HAP-1 (cell line): ENCODE measurements around the gene SREBF2.

Experiments
- DNase-seq, 2 experiments: peaks; one replicate each; pipeline ENCODE4 v3.0.0-alpha.2; 2016 to 2020; ENCODE audit warnings: low spot score in 2 of 2
- H3K27me3 ChIP-seq: fragments of 250-450 bp; sonication (Bioruptor Pico); 2 replicates; pipeline ENCODE4 v1.5.1; 2020; ENCODE audit warnings: low read depth, mild to moderate bottlenecking, moderate library complexity
- H3K36me3 ChIP-seq: fragments of 250-450 bp; sonication (Bioruptor Pico); replicated peaks from 2 replicates; pipeline ENCODE4 v1.5.1; 2020; ENCODE audit warnings: mild to moderate bottlenecking
- H3K4me1 ChIP-seq: fragments of 250-450 bp; sonication (Bioruptor Pico); 2 replicates; pipeline ENCODE4 v1.5.1; 2020; ENCODE audit warnings: mild to moderate bottlenecking
- H3K4me3 ChIP-seq: fragments of 250-450 bp; sonication (Bioruptor Pico); 2 replicates; pipeline ENCODE4 v1.5.1; 2020; ENCODE audit warnings: mild to moderate bottlenecking, moderate library complexity
- H3K9me3 ChIP-seq: fragments of 250-450 bp; sonication (Bioruptor Pico); 2 replicates; pipeline ENCODE4 v1.5.1; 2020; ENCODE audit warnings: mild to moderate bottlenecking, moderate library complexity
- in situ Hi-C: fragments of 300-500 bp; cut with MboI; formaldehyde crosslinking; loops from 3 replicates; pipeline ENCODE4 v1.14.3; 2020; ENCODE audit warnings: low sequenced_read_pairs, inconsistent platforms, mixed read lengths

Gene SREBF2

DNA sequence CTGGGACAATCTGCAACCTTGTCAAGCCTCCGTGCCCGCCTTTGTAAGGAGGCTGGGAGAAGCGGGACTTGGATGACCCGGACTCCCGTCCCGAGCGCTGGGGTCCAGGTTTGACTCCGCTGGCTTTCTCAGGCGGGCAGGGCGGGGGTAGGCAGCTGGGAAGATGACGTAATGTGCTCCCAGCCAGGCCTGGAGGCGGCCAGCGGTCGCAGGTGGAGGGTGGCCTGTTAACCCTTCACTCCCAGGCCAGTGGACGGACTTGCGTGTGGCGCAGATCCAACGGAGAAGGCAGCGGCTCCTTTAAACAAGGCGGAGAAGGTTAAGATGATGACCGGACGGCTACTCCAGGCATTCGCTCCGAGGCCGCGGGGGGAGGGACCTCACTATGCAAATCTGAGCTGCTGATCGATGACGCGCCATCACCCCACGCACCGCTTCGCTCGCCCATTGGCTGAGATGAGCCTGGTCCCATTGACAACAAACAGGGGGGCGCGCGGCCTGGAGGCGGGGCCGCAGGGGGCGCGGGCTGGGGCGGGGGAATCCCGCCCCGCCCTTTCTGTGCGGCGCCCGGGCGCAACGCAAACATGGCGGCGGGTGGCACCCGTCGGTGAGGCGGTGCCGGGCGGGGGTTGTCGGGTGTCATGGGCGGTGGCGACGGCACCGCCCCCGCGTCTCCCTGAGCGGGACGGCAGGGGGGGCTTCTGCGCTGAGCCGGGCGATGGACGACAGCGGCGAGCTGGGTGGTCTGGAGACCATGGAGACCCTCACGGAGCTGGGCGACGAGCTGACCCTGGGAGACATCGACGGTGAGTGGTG is at the start of gene SREBF2:
Gene SREBF2, plus strand, starts transcription at position 553 of the 816 bp plus-strand sequence. Its CDS starts 166 bp downstream, at position 719.
- H3K9me3 ChIP-seq, result no peaks in the 10 kb centered on the region
- H3K4me1 ChIP-seq, result peaks cover 10% of the 10 kb centered on the region
- peak within 1 kb of the TSS; percentile 77 for H3K4me3 ChIP-seq
- in situ Hi-C loops, result no loop called here
- peak; percentile 98 to 100 for DNase-seq
- H3K36me3 ChIP-seq, result peaks cover 32% of the 10 kb centered on the region
- H3K27me3 ChIP-seq, result no peaks in the 10 kb centered on the region

DNA sequence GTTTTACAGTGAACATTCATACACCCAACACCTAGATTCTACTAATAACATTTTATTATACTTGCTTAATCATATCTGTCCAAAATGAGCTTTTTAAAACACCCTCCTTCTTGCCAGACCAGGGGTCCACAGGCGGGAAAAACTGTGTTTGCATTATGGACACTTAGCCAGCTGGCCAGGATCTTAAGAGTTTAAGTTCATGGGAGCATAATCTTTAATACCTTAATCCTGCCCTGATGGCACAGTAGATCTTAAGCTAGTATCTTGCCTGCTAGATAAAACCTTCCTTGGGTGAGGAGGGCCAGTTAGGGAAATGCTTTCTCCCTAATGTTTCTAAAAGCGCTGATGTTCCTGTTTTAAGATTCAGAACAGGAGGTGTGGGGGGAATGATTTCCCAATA is 45.6 kb upstream of the SREBF2 start:
- no peak for DNase-seq
- H3K9me3 ChIP-seq, result no peaks in the 10 kb centered on the region
- in situ Hi-C loops, result no loop called here
- no peak overlapping the region for H3K4me3 ChIP-seq
- no peaks in the 10 kb centered on the region for H3K36me3 ChIP-seq
- H3K4me1 ChIP-seq, result no peaks in the 10 kb centered on the region
- no peaks in the 10 kb centered on the region for H3K27me3 ChIP-seq

DNA sequence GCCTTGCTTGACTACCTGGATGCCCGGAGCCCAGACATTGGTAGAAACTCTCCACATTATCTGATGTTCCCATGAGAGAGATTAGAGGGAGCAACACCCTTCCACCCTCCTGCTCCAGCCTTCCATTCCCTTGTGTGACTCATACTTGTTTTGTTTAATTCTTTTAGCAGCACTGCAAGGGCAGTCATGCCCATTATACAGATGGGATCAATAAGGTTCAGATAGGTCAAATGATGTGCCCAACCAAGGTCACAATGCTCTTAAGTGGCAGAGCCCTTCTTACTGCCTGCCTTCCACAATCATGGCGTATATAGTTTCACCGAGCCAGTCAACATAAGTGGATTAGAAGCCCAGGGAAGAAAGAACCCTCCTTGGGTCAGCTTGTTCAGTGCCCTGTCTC is 39.0 kb upstream of the SREBF2 start:
- no peak for DNase-seq
- Histone ChIP-seq H3K4me3 (no peak overlapping the region), H3K9me3 (no peaks in the 10 kb centered on the region), H3K27me3 (no peaks in the 10 kb centered on the region), H3K4me1 (no peaks in the 10 kb centered on the region), H3K36me3 (no peaks in the 10 kb centered on the region)
- in situ Hi-C loops, result no loop called here

DNA sequence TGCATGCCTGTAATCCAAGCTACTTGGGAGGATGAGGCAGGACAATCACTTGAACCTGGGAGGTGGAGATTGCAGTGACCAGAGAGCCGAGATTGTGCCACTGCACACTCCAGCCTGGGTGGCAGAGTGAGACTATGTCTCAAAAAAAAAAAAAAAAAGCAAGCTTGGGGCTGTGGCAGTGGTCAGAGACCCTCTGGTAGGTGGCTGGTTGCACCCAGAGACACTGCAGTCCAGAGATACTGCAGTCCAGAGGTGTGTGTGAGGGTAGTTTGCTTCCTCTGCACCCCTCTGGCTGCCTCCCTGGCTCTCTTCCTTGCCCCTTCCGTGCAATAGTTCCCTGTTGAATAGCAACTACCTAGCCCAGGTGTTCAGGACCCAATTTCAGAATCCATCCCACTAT is 34.2 kb upstream of the SREBF2 start:
- no peaks in the 10 kb centered on the region for H3K9me3 ChIP-seq
- H3K36me3 ChIP-seq, result no peaks in the 10 kb centered on the region
- no peak for DNase-seq
- peaks cover 17% of the 10 kb centered on the region for H3K4me1 ChIP-seq
- H3K27me3 ChIP-seq, result no peaks in the 10 kb centered on the region
- in situ Hi-C loops, result no loop called here
- no peak overlapping the region for H3K4me3 ChIP-seq

DNA sequence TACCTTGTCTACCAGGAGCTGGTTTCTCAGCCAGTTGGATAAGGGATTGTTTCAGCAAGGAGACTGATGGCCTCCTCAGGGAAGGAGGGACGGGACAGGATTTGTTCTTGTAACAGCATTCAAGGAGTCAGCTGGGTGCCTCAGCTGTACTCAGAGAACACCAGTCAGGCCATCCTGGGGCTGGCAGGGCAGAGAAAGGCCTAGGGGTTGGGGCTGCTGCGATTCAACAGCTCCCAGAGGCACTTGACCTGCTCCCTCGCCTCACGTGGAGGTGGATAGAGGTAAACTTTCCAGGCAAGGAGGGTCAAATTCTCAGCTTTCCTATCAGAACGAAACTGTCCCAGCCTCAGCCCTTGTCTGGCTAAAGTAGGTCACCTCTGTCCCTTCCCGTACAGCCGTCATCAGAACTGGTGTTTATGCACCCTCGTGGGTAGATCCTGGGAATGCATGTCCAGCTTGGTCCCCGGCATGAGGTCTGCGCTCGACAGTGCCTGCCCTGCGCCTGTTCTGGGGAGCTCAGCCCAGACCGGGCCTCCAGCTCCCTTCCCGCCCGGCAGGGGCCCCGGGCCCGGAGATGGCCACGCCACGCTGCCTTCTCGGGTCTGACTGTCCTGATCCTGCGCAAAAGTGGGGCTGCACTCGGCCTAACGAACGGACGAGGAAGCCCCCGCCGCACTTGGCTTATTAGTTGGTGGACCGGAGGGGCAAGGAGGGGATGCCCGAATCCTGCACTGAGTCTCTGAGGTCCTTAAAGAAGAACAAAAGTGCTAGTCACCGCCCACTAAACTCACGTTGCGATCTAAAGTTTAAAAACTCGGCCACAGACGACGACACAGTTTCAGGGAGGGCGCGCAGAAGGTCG is 33.2 kb upstream of the SREBF2 start:
- H3K4me3 ChIP-seq, result peak overlapping the region; percentile 82
- no peaks in the 10 kb centered on the region for H3K9me3 ChIP-seq
- DNase-seq, result no peak
- in situ Hi-C loops, result no loop called here
- no peaks in the 10 kb centered on the region for H3K27me3 ChIP-seq
- H3K36me3 ChIP-seq, result no peaks in the 10 kb centered on the region
- H3K4me1 ChIP-seq, result peaks cover 17% of the 10 kb centered on the region

DNA sequence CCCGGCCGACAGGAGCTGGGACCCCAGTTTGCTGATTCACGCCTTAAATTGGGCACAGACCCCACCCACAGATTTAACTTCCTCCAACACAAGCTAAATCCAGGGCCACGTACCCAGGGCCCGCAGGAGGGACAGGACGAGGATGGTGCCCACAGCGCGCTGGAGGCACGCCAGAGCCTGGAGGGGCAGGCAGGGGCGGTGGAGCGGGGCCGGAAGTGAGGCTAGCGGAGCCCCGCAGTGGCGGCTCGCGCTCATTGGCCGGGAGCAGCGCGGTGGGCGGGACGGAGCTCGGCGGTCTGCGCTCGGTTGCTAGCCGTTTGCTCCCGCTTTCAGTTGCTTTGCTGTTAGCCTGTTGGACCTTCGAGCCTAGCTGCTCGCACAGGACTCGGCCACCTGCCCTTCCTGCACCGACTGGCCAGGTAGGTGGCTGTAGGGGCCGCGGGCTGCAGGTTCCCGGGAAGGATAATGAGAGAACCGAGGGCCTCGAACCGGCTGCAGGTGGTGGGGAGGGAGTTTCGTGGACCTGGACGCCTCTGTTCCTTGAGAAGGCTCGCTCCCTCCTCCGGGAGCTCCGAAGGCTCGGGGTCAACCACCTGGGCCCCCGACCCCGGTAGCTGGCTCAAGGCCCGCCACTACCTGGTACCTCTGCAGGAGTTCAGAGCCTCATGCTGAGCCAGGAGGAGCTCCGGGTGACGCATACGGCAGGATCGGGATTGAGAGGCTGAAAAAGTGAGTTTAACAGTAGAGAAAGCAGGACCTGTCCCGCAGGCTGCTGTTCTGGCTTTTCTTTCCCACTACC is 32.4 kb upstream of the SREBF2 start, which contains the start of gene CCDC134:
Gene CCDC134, plus strand, starts transcription at position 332 of the 799 bp plus-strand sequence. CDS start 8,212 bp downstream, outside the sequence.
- Histone ChIP-seq H3K4me3 (peak within 1 kb of the TSS; percentile 82), H3K9me3 (no peaks in the 10 kb centered on the region), H3K27me3 (no peaks in the 10 kb centered on the region), H3K36me3 (no peaks in the 10 kb centered on the region), H3K4me1 (peaks cover 17% of the 10 kb centered on the region)
- peak; percentile 86 to 94 for DNase-seq
- in situ Hi-C loops, result no loop called here

DNA sequence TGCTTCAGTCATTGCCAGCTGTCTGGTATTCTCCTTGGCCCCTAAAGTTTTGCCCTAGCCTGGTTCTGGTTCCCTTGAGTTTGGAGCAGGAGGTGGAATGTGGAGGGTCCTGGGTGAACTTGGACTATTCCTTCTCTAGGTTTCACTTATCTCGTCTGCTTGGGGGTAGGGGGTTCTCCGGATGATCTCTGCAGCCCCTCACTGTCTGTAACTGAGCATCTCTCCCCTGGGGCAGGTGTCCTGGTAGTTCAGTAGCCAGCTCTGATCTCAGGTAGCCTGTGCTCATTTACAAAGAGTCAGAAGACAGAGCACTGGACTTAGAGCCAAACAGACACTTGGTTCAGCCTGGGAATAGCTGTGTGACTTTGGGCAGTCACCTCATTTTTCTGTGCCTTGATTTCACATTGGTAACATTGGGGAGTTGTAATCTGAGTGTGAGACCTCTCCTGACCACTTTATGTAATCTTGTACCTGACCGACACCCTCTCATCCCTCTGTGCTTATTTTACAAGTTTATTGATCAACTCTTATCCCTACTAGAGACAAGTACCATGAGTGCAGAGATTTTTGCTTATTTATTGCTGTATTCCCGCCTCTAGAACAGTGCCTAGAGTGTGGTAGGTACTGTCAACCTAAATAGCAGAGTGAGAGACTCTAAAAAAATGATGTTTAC is 31.6 kb upstream of the SREBF2 start:
- no peaks in the 10 kb centered on the region for H3K27me3 ChIP-seq
- peak overlapping the region; percentile 82 for H3K4me3 ChIP-seq
- H3K36me3 ChIP-seq, result no peaks in the 10 kb centered on the region
- no peak for DNase-seq
- in situ Hi-C loops, result no loop called here
- H3K9me3 ChIP-seq, result no peaks in the 10 kb centered on the region
- peaks cover 17% of the 10 kb centered on the region for H3K4me1 ChIP-seq

DNA sequence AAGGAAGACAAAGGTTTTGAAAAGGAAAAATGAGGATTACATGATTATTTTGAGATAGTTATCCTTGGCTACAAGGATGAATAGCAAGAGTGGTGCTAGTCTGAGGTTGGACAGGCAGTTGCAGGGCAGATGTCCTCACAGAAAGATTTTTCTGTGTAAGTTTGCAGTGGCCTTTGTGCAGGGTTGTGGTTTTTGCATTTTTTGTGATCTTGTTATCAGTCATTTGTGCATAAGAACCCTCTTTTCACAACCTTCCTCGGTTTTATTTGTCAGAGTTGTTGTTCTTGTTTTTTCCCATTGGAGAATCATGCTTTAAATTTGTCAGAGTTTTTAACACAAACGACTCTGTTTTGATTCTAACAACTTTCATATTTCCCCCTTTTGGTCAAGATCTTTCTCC is 31.0 kb upstream of the SREBF2 start:
- in situ Hi-C loops, result no loop called here
- Histone ChIP-seq H3K27me3 (no peaks in the 10 kb centered on the region), H3K9me3 (no peaks in the 10 kb centered on the region), H3K4me3 (peak overlapping the region; percentile 82), H3K4me1 (peaks cover 17% of the 10 kb centered on the region), H3K36me3 (no peaks in the 10 kb centered on the region)
- no peak for DNase-seq

DNA sequence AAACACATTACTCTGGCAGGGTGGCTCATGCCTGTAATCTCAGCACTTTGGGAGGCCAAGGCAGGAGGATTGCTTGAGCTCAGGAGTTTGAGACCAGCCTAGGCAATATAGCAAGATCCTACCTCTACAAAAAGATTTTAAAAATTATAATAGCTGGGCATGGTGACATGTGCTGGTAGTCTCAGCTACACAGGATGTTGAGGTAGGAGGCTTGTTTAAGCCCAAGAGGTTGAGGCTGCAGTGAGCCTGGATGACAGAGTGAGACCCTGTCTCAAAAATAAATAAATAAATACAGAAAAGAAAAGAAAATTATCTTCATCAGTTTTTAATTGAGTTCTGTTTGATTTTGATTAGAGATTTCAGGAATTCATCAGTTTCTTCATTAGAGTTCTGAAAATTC is 27.3 kb upstream of the SREBF2 start:
- peaks cover 10% of the 10 kb centered on the region; the same call in 1 of the 2 replicates for H3K36me3 ChIP-seq
- H3K4me1 ChIP-seq, result peaks cover 7% of the 10 kb centered on the region
- no peaks in the 10 kb centered on the region for H3K9me3 ChIP-seq
- H3K27me3 ChIP-seq, result no peaks in the 10 kb centered on the region
- H3K4me3 ChIP-seq, result no peak overlapping the region
- in situ Hi-C loops, result no loop called here
- DNase-seq, result no peak

DNA sequence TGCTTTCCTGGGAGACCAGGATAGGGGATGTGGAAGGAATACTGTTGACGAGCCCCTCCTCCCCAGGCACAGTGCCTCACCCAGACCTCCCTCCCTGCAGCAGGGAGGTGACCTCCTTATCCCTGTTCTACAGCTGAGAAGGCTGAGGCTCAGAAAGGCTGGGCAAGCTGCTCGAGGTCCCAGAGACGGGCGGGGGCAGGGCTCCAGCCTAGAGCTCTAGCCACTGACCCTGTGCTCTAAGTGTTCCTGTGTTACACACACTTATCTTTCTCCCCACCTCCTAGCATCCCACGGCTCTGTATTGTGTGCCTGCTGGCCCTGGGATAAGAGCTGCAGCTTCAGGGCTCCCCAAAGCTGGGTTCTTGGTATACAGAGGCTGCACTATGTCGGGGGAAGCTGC is 24.5 kb upstream of the SREBF2 start:
- Histone ChIP-seq H3K4me1 (no peaks in the 10 kb centered on the region), H3K36me3 (peaks cover 15% of the 10 kb centered on the region), H3K27me3 (no peaks in the 10 kb centered on the region), H3K4me3 (no peak overlapping the region), H3K9me3 (no peaks in the 10 kb centered on the region)
- in situ Hi-C loops, result no loop called here
- DNase-seq, result no peak

DNA sequence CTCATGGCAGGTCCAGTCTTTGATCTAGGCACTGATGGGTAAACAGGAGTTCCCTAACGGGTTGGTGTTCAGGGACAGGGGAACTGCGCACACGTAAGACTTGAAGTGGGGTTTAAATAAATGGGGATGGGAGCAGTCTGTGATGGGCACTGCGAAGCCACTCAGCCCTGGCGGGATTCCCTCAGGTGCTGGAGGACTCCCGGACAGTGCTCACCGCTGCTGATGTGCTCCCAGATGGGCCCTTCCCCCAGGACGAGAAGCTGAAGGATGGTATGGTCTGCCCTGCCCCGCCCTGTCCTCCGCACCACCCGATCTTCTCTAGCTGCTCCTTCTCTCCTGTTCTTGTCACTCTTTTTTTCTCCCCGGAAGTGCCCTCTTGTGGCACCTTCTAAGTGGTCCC is 22.9 kb upstream of the SREBF2 start:
- no peak for DNase-seq
- Histone ChIP-seq H3K9me3 (no peaks in the 10 kb centered on the region), H3K4me3 (no peak overlapping the region), H3K36me3 (peaks cover 21% of the 10 kb centered on the region), H3K27me3 (no peaks in the 10 kb centered on the region), H3K4me1 (no peaks in the 10 kb centered on the region)
- in situ Hi-C loops, result no loop called here

DNA sequence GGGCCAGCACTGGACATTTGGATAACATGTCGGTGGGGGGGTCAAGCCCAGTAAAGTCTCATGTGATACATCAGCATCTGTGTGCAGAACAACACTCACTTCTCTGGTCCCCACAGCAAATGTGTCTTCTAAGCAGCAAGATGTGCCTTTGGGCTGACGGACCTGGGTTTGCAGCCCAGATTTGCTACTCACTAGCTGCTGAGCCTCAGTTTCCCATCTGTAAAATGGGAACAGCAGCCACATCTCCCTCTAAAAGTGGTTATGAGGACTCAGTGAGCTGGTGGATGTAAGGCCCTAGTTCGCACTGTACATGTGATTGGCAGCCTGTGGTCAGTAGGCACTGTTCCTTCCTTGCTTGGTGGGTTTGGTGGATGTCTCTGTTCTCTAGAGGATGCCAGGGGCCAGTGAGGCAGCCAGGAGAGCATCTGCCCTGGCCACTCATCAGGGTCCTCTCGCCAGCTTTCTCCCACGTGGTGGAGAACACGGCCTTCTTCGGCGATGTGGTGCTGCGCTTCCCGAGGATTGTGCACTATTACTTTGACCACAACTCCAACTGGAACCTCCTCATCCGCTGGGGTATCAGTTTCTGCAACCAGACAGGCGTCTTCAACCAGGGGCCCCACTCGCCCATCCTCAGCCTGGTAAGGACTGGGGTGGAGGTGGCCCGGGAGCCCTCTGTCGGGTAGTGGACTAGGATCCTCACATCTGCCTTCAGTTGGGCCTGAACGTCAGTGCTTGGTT is 19.9 kb upstream of the SREBF2 start:
- Histone ChIP-seq H3K9me3 (no peaks in the 10 kb centered on the region), H3K4me3 (no peak overlapping the region), H3K27me3 (no peaks in the 10 kb centered on the region), H3K36me3 (peaks cover 21% of the 10 kb centered on the region), H3K4me1 (no peaks in the 10 kb centered on the region)
- in situ Hi-C loops, result no loop called here
- no peak for DNase-seq
